ENCODE measurements around the gene SCN3A. TPM values are rescaled to one million over a fixed set of nuclear protein-coding genes. Genes with fewer than 3 reads are reported as not detected.

The SCN3A gene
- total RNA-seq, 1 donor from 2014 or later: 0.89 TPM

DNA sequence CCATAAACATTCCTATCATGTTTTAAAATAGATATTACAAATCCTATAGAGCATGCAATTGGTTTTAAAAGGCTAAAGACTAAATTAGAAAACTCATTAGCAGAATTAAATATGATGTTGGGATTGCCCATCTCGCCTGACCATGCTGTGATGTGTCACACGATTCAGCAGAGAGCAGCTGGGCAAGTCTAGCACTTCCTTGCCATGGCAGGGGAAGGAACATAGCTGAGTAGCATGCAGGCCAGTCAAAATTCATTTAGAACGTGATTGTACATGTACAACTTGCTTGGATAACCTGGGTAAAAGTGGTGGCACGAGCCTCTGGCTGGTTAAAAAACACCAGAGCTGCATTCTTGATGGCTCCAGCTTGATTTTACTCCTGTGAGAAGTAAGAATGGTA lies 81.3 kb downstream of the SCN3A start:
- intact Hi-C loops (cut with DNase I): no loop called here
- DNase-seq (no peak), ATAC-seq (ENCODE audit: poor library complexity) (peak; percentile 38)

DNA sequence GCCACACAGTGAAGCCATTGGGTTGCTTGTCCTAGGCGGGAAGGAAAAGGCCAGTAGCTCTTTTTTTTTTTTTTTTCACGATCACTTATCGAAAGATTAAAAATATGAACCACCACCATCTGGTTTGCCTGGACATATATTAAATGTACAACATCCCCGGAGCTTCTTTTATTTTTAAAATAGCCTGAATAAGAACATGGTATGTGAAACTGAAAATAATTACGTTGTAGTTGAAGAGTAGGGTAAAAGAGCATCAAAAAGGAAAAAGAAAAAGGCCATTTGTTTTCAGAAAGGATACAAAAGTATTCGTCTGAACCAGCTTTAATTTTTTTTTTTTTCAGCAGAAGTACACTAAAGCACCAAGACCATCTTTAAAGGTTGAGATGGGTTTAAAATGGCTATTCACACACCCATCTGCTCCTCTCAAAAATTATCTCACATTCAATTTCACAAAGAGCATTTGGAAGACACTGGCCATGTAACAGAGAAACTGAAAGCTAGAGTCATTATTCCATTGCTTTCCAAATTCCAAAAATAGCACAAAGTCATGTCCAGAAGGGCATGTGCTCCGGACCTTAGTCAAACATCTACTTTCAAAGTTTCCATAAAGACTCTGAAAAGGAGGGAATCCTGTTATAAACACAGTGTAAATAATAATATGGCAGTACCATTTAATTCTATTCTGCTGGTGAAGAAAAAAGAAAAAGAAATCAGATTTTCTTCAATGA lies 82.9 kb downstream of the SCN3A start:
- no peak for DNase-seq
- intact Hi-C loops (cut with DNase I): no loop called here
- peak; percentile 79 for ATAC-seq (ENCODE audit: poor library complexity)

DNA sequence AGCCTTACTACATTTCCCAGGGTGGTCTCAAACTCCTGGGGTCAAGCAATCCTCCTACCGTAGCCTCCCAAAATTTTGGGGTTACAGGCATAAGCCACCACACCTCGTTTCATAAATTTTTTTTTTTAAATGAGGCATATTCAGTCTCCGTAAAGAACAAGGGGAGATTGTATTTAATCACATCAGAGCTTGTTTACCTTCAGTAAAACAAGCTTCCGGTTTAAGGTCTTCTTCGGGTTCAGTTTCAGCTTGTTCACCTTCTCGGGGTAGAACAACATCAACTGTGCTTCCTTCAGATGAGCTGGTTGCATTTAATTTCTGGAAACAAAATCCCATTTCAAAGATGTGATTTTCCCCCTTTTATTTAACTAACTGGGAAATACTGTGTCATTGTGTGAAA lies 88.6 kb downstream of the SCN3A start:
- DNase-seq: no peak

DNA sequence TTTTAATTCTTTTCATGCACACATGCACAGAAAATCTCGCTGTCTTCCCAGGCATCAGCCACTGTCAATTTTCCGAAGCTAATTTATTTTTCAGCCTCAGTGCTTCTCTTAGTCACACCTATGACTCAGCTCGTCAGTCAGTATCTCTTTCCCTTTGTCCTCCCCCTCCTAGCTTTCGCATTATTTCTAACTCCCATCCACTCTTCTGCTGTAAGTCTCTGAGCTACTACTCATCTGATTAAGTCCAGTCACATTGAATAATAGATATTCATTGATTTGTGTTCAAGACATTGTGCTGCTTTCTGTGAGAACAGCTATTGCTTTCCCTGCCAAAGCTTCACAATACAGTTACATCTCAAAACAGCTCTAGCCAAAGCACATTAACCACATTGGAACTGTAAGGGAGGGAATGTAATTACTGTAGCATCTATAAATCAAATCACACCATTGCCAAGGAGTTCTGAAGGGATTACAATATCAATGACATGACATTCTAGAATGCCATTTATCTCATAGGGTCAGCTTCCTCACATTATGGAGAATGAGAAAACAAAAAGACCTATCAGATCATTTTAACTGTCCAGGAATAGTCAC lies 89.4 kb downstream of the SCN3A start:
- ATAC-seq (ENCODE audit: poor library complexity) (no peak), DNase-seq (no peak)
- intact Hi-C loops (cut with DNase I): no loop called here

More for the DNA sequence above, 88.6 kb downstream of the SCN3A start:
- no peak for ATAC-seq (ENCODE audit: poor library complexity)
- intact Hi-C loops (cut with DNase I): no loop called here

DNA sequence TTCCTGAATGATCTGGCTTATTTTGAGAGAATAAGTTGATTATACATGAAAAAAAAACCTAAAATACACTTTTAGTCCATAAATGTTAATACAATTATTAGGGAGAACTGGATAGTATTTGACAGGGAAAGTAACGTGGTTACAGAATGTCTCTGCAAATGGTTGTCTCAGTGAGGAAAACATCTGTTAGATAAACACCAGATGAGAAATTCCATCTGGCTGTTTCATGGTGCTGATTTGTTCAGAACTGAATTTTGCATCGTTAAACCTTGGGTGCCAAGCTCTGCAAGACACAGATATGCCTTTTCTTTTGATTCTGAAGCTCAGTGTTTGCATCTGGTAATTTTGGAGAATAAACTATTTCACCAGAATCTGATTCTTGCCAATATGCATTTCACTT lies 90.4 kb downstream of the SCN3A start:
- DNase-seq (no peak), ATAC-seq (ENCODE audit: poor library complexity) (no peak)
- intact Hi-C loops (cut with DNase I): no loop called here

- no peak for ATAC-seq (ENCODE audit: poor library complexity)
- intact Hi-C loops (cut with DNase I): no loop called here
- no peak for DNase-seq
Observed at GRCh38 chr2:165112789-165113188, 91.1 kb downstream of the SCN3A start.

- intact Hi-C loops (cut with DNase I): no loop called here
- DNase-seq: no peak
- ATAC-seq (ENCODE audit: poor library complexity): no peak
Observed at GRCh38 chr2:165112133-165112573, 91.7 kb downstream of the SCN3A start.

GRCh38 chr2:165110394-165110793 lies 93.5 kb downstream of the SCN3A start:
- DNase-seq (no peak), ATAC-seq (ENCODE audit: poor library complexity) (no peak)
- intact Hi-C loops (cut with DNase I): no loop called here

DNA sequence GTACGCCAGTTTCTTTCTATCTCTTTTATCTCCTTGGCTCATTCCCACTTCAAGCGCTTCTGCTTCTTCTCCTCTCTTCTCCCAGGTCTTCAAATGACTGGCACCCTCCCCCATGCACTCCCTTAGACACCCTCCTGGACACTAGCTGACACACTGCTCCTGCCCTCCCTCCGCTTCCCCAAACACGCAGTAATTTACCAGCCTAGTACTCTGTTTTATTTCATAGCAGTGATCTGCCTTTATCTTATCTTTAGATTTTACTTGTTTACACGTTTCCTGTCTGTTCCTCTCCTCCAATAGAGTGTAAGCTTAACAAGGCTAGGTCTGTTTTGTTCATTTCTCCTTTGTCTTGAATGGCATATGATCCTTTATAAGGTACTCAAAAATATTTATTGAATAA lies 93.9 kb downstream of the SCN3A start:
- intact Hi-C loops (cut with DNase I): no loop called here
- DNase-seq (no peak), ATAC-seq (ENCODE audit: poor library complexity) (no peak)

GRCh38 chr2:165105926-165106325 lies 97.9 kb downstream of the SCN3A start:
- intact Hi-C loops (cut with DNase I): no loop called here
- ATAC-seq (ENCODE audit: poor library complexity) (no peak), DNase-seq (no peak)

- DNase-seq (no peak), ATAC-seq (ENCODE audit: poor library complexity) (no peak)
- intact Hi-C loops (cut with DNase I): no loop called here
Observed at GRCh38 chr2:165087933-165088901, 115.6 kb downstream of the SCN3A start.

DNA sequence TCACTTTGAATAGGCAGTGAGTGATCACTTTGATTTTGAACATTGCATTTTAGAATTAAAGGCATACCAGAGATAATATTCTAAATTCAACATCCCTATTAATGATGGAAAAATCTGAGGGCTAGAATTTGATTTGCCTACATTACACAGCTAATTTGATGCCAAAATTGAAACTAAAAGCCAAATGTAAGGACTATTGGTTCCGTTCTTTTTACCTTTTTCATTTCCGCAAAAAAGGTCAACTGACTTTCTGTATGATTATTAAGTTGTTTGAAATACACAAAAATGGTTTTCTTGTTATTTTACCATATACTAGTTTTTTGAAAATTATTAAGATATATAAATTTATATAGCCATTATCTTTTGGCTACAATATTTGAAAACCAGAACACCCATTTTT lies 117.5 kb downstream of the SCN3A start:
- intact Hi-C loops (cut with DNase I): no loop called here
- ATAC-seq (ENCODE audit: poor library complexity) (no peak), DNase-seq (no peak)

GRCh38 chr2:165083326-165083725 lies 120.5 kb downstream of the SCN3A start:
- intact Hi-C loops (cut with DNase I): no loop called here
- DNase-seq (no peak), ATAC-seq (ENCODE audit: poor library complexity) (no peak)

- intact Hi-C loops (cut with DNase I): no loop called here
- ATAC-seq (ENCODE audit: poor library complexity) (no peak), DNase-seq (no peak)
Observed at GRCh38 chr2:165082479-165082878, 121.4 kb downstream of the SCN3A start.

- ATAC-seq (ENCODE audit: poor library complexity): no peak
- DNase-seq: no peak
- intact Hi-C loops (cut with DNase I): no loop called here
Observed at GRCh38 chr2:165081276-165081675, 122.6 kb downstream of the SCN3A start.

DNA sequence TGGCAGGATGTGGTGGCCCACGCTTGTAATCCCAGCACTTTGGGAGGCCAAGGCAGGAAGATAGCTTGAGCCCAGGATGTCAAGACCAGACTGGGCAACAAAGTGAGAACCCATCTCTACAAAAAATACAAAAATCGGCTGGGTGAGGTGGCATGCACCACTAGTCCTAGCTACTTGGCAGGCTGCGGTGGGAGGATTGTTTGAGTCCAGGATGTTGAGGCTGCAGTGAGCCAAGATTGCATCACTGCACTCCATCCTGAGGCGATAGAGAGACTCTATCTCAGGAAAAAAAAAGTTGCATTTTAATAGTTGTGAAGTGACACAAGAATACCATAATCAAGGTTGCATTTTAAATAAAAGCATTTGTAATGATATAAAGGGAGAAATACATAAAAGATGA lies 124.4 kb downstream of the SCN3A start:
- no peak for ATAC-seq (ENCODE audit: poor library complexity)
- DNase-seq: no peak
- intact Hi-C loops (cut with DNase I): no loop called here

- no peak for ATAC-seq (ENCODE audit: poor library complexity)
Observed at GRCh38 chr2:165078913-165079312, 124.9 kb downstream of the SCN3A start.

DNA sequence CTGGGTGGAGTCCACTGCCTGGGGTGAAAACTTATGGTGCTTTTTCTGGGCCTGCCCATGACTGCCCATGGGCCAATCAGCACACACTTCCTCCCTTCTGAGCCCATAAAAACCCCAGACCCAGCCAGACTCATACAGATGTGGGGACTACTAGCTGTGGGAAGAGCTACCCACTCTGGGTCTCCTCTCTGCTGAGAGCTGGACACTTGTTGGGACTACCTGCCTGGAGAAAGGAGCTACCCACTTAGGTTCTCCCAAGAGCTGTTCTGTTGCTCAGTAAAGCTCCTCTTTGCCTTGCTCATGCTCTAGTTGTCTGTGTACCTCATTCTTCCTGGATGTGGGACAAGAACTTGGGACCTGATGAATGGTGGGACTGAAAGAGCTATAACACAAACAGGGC lies 129.0 kb downstream of the SCN3A start:
- no peak for DNase-seq
- ATAC-seq (ENCODE audit: poor library complexity): no peak
- intact Hi-C loops (cut with DNase I): no loop called here

More at GRCh38 chr2:165078913-165079312, 124.9 kb downstream of the SCN3A start:
- DNase-seq: no peak
- intact Hi-C loops (cut with DNase I): no loop called here

DNA sequence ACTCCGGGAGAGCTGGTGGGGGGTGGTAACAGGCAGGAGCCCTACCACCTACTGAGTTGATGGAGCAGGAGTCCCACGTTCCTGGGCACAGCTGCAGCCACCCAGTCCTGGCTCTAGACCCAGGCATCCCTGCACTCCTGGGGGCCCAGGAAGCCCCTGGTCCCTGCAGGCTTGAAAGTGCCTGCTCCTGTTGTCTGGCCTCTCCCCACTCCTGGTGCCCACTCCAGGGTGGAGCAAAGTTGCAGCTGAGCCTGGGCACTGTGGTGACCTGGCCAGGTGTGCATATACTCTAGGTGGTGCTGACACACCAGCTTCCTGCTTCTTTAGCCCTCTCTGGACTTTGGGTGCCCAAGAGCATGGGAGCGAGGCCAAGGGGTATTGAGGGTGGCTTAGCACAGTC lies 129.5 kb downstream of the SCN3A start:
- no peak for ATAC-seq (ENCODE audit: poor library complexity)
- no peak for DNase-seq
- intact Hi-C loops (cut with DNase I): no loop called here

GRCh38 chr2:165070076-165070475 lies 133.8 kb downstream of the SCN3A start:
- ATAC-seq (ENCODE audit: poor library complexity): no peak
- intact Hi-C loops (cut with DNase I): no loop called here
- DNase-seq: no peak

Data from Right ventricle myocardium superior (tissue), 1 donor.